Hepatocyte (in vitro differentiated cells): ENCODE results near the gene HAO2. TPM values are rescaled to one million over a fixed set of nuclear protein-coding genes. Genes with fewer than 3 reads are reported as not detected.

Experiments used
- DNase-seq: peaks from one replicate; pipeline ENCODE4 v3.0.0-alpha.2; 2016; ENCODE audit warnings: low spot score
- H2AFZ ChIP-seq: fragments of 200-600 bp; sonication (generic); 2 replicates; pipeline ENCODE4 v1.6.0; 2016; ENCODE audit warnings: antibody characterized with exemption, mild to moderate bottlenecking
- H3K27ac ChIP-seq: fragments of 200-600 bp; sonication (generic); 2 replicates; pipeline ENCODE4 v1.5.1; 2016; ENCODE audit warnings: mild to moderate bottlenecking
- H3K27me3 ChIP-seq: fragments of 200-600 bp; sonication (generic); 2 replicates; pipeline ENCODE4 v1.6.1; 2016
- H3K36me3 ChIP-seq: fragments of 200-600 bp; sonication (generic); replicated peaks from 2 replicates; pipeline ENCODE4 v1.5.1; 2016; ENCODE audit warnings: low read depth; ENCODE audit not compliant: insufficient read depth
- H3K4me1 ChIP-seq: fragments of 200-600 bp; sonication (generic); 2 replicates; pipeline ENCODE4 v1.5.1; 2016; ENCODE audit warnings: mild to moderate bottlenecking, moderate library complexity; ENCODE audit not compliant: insufficient read depth
- H3K4me2 ChIP-seq: fragments of 200-600 bp; sonication (generic); 2 replicates; pipeline ENCODE4 v1.6.0; 2016
- H3K4me3 ChIP-seq: fragments of 200-600 bp; sonication (generic); 2 replicates; pipeline ENCODE4 v1.5.1; 2016; ENCODE audit warnings: mild to moderate bottlenecking
- H3K79me2 ChIP-seq: fragments of 200-600 bp; sonication (generic); 2 replicates; pipeline ENCODE4 v1.6.0; 2017; ENCODE audit warnings: mild to moderate bottlenecking
- H3K9me2 ChIP-seq: fragments of 200-600 bp; sonication (generic); replicated peaks from 2 replicates; pipeline ENCODE4 v1.6.0; 2017; ENCODE audit warnings: mild to moderate bottlenecking; ENCODE audit not compliant: insufficient read depth
- H3K9me3 ChIP-seq: fragments of 200-600 bp; sonication (generic); 2 replicates; pipeline ENCODE4 v1.5.1; 2016; ENCODE audit warnings: low read depth, mild to moderate bottlenecking
- H4K20me1 ChIP-seq: fragments of 200-600 bp; sonication (generic); 2 replicates; pipeline ENCODE4 v1.6.0; 2016; ENCODE audit warnings: mild to moderate bottlenecking; ENCODE audit not compliant: insufficient read depth, poor library complexity, severe bottlenecking
- EZH2 ChIP-seq: fragments of 200-600 bp; sonication (generic); IDR thresholded peaks from 2 replicates; pipeline ENCODE4 v1.6.1; 2016; ENCODE audit warnings: antibody characterized with exemption, mild to moderate bottlenecking, borderline replicate concordance
- EZH2phosphoT487 ChIP-seq: fragments of 200-600 bp; sonication (generic); IDR thresholded peaks from one replicate; pipeline ENCODE4 v1.6.1; 2018; ENCODE audit warnings: antibody characterized with exemption, mild to moderate bottlenecking, low read depth, moderate library complexity; ENCODE audit not compliant: unreplicated experiment, severe bottlenecking
- WGBS: methylation state at CpG from one replicate; pipeline ENCODE4 v1.1.6; 2016; ENCODE audit warnings: low lambda C conversion rate; ENCODE audit errors: missing lambda C conversion rate; 5-methylcytosine and 5-hydroxymethylcytosine counted together
- polyA plus RNA-seq: library from polyadenylated mRNA; unstranded; fragments of >200 nt; fragmentation: Nextera tagmentation; extraction: Ambion mirVana; gene quantifications from 2 replicates; pipeline ENCODE4 v1.2.1, GENCODE V29; 2016
- total RNA-seq: library from RNA; depleted of rRNA; stranded (reverse); fragments of >200 nt; gene quantifications from 2 replicates; pipeline ENCODE4 v1.2.3, GENCODE V29; 2014
- TF ChIP-seq, protein P1 (sequence below): fragments of 200-600 bp; sonication (generic); IDR thresholded peaks from 2 replicates; pipeline ENCODE4 v1.5.1; 2016; ENCODE audit warnings: antibody characterized with exemption, mild to moderate bottlenecking; ENCODE audit not compliant: poor library complexity

The HAO2 gene
- total and polyA plus RNA-seq, 2 experiments from 2014 or later, result 14.2 to 16.6 TPM

DNA sequence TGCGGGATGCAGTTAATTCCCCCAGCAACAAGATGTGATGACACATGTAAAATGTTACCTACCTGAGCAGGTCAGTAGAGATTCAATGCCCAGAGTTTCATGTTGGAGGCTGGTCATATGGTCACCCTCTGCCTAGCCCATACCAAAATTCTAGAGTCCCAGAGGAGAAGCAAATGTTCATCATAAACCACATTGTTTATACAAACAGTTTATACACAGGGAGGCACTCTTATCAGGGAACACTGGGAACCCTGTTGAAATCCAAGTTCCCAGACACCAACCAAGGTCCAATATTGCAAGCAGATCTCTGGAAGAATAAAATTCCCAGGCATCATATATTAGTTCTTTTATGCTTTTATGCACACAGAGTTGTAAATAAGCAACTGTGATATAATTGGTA is 10.5 kb downstream of the HAO2 start:
- no peak overlapping the region for H3K4me3 ChIP-seq
- 77% methylated on average over 1 of the region's 1 CpG for WGBS

DNA sequence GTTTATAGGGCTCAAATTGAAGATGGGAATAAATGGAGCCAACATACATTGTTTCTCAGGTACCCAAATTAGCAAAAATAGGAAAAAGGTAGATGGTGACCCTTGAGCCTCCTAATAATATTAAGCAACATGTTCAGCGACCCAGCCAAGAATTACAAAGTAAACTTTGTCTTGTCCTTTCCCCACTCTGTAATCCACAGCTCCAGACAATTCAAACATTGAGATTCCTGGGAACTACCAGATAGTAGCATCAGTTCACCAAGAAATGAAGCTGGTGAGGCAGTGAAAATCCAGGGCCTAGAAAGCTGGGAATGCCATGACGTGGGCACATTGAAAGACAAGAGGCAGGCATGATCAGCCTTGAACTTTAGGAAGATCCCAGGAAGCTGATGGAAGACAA is 11.7 kb downstream of the HAO2 start:
- Histone ChIP-seq H3K36me3 (no peaks in the 10 kb centered on the region), H3K9me2 (no peaks in the 10 kb centered on the region), H3K27ac (no peak overlapping the region), H2AFZ (no peak overlapping the region), H3K9me3 (no peaks in the 10 kb centered on the region), H3K79me2 (no peaks in the 10 kb centered on the region), H3K4me3 (no peak overlapping the region), H3K4me1 (peaks cover 7% of the 10 kb centered on the region), H3K4me2 (no peak overlapping the region), H3K27me3 (no peaks in the 10 kb centered on the region), H4K20me1 (no peaks in the 10 kb centered on the region)
- DNase-seq, result no peak
- 67% methylated on average over 2 of the region's 2 CpGs for WGBS
- no peak for TF ChIP-seq EZH2
- TF ChIP-seq EZH2phosphoT487, result no peak
- TF ChIP-seq, protein P1, sequence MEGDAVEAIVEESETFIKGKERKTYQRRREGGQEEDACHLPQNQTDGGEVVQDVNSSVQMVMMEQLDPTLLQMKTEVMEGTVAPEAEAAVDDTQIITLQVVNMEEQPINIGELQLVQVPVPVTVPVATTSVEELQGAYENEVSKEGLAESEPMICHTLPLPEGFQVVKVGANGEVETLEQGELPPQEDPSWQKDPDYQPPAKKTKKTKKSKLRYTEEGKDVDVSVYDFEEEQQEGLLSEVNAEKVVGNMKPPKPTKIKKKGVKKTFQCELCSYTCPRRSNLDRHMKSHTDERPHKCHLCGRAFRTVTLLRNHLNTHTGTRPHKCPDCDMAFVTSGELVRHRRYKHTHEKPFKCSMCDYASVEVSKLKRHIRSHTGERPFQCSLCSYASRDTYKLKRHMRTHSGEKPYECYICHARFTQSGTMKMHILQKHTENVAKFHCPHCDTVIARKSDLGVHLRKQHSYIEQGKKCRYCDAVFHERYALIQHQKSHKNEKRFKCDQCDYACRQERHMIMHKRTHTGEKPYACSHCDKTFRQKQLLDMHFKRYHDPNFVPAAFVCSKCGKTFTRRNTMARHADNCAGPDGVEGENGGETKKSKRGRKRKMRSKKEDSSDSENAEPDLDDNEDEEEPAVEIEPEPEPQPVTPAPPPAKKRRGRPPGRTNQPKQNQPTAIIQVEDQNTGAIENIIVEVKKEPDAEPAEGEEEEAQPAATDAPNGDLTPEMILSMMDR, result no peak

More for the DNA sequence above, 10.5 kb downstream of the HAO2 start:
- TF ChIP-seq EZH2, result no peak
- no peak for TF ChIP-seq EZH2phosphoT487
- TF ChIP-seq, protein P1, result no peak
- Histone ChIP-seq H3K79me2 (no peaks in the 10 kb centered on the region), H3K9me2 (no peaks in the 10 kb centered on the region), H3K36me3 (no peaks in the 10 kb centered on the region), H3K27me3 (no peaks in the 10 kb centered on the region), H3K27ac (no peak overlapping the region), H3K4me1 (peaks cover 7% of the 10 kb centered on the region), H3K9me3 (no peaks in the 10 kb centered on the region), H2AFZ (no peak overlapping the region), H3K4me2 (no peak overlapping the region), H4K20me1 (no peaks in the 10 kb centered on the region)
- DNase-seq, result no peak

DNA sequence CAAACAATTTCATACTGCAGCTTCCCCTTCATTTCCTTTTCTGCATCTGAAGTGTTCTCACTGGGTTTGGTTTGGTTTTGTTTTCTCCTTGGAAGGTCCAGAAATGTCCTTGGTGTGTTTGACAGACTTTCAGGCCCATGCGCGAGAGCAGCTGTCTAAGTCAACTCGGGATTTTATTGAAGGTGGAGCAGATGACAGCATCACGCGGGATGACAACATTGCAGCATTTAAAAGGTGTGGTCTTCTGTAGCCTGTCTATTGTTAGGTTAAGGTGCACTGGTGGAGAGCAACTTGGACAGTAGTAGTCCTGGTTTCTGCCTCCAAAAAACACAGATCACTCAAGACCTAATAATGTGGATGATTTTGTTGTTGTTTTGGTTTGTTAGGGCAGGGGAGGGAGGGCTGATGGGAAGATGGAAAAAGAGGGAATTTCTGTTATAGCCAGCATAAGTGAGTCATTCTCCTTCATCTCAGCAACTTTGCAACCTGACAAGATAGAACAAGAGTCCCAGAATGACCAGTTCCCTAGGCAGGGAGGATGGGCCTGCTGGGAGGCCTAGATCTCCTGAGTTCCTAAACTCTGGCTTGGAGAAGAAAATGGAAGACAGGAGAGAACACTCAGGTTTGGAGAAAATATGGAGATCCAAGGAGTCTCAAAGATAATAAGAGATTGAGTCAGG is 12.5 kb downstream of the HAO2 start:
- H3K9me2 ChIP-seq, result no peaks in the 10 kb centered on the region
- H3K9me3 ChIP-seq, result no peaks in the 10 kb centered on the region
- H3K27ac ChIP-seq, result no peak overlapping the region
- no peak overlapping the region for H2AFZ ChIP-seq
- no peak overlapping the region for H3K4me2 ChIP-seq
- no peak for DNase-seq
- no peaks in the 10 kb centered on the region for H3K36me3 ChIP-seq
- H3K4me3 ChIP-seq, result no peak overlapping the region
- H3K27me3 ChIP-seq, result no peaks in the 10 kb centered on the region
- TF ChIP-seq, protein P1, result no peak
- TF ChIP-seq EZH2 (no peak), EZH2phosphoT487 (no peak)
- H3K79me2 ChIP-seq, result no peaks in the 10 kb centered on the region
- no peaks in the 10 kb centered on the region for H4K20me1 ChIP-seq
- 97% methylated on average over 5 of the region's 5 CpGs for WGBS
- peaks cover 7% of the 10 kb centered on the region for H3K4me1 ChIP-seq
